H1 (cell line): ENCODE data around the gene MGMT. TPM values are rescaled to one million over a fixed set of nuclear protein-coding genes. Genes with fewer than 3 reads are reported as not detected.

Experiments
- CBX8 ChIP-seq: fragments of 300-800, 300-1000 bp; sonication (generic); IDR thresholded peaks from 2 replicates; pipeline ENCODE4 v1.7.1; 2016; ENCODE audit warnings: low read depth, low read length, borderline replicate concordance
- CHD7 ChIP-seq: fragments of 300-600 bp; sonication (generic); IDR thresholded peaks from 2 replicates; pipeline ENCODE4 v1.7.1; 2012; ENCODE audit warnings: low read length, moderate library complexity, mild to moderate bottlenecking, inconsistent platforms; ENCODE audit not compliant: insufficient replicate concordance
- EZH2 ChIP-seq: fragments of 200-600 bp; sonication (generic); IDR thresholded peaks from 2 replicates; pipeline ENCODE4 v1.7.1; 2012; ENCODE audit warnings: low read depth, mild to moderate bottlenecking, moderate library complexity, low read length, inconsistent platforms; ENCODE audit not compliant: severe bottlenecking
- MAFK ChIP-seq: IDR thresholded peaks from 2 replicates; pipeline ENCODE4 v1.6.1; 2012; ENCODE audit warnings: low read depth, mild to moderate bottlenecking, improper control_type of control experiment, low read length
- POLR2AphosphoS5 ChIP-seq: IDR thresholded peaks from 2 replicates; pipeline ENCODE4 v1.6.1; 2011; ENCODE audit warnings: low read depth, low read length
- RAD21 ChIP-seq, 2 experiments: IDR thresholded peaks in 1 of 2; conservative IDR thresholded peaks in 1 of 2; 2 replicates each; pipeline ENCODE4 v1.6.1; 2011; ENCODE audit warnings: low read depth in 2 of 2, low read length in 2 of 2, improper control_type of control experiment in 1 of 2, inconsistent platforms in 1 of 2, mild to moderate bottlenecking in 1 of 2, moderate library complexity in 1 of 2
- RBBP5 ChIP-seq: IDR thresholded peaks from 2 replicates; pipeline ENCODE4 v1.7.1; 2012; ENCODE audit warnings: low read depth, mild to moderate bottlenecking, inconsistent platforms, low read length, moderate library complexity, borderline replicate concordance
- RNF2 ChIP-seq: fragments of 200-900, 300-1000 bp; sonication (generic); IDR thresholded peaks from 2 replicates; pipeline ENCODE4 v1.7.1; 2016; ENCODE audit warnings: borderline replicate concordance, low read depth, mild to moderate bottlenecking, antibody characterized with exemption, low read length; ENCODE audit not compliant: poor library complexity, severe bottlenecking; ENCODE audit errors: missing control alignments
- SAP30 ChIP-seq: fragments of 300-600 bp; sonication (generic); IDR thresholded peaks from 2 replicates; pipeline ENCODE4 v1.7.1; 2012; ENCODE audit warnings: low read length, moderate library complexity, mild to moderate bottlenecking, inconsistent platforms; ENCODE audit not compliant: insufficient read depth, insufficient replicate concordance
- SP2 ChIP-seq: IDR thresholded peaks from 2 replicates; pipeline ENCODE4 v1.6.1; 2012; ENCODE audit warnings: mild to moderate bottlenecking, low read length, inconsistent platforms
- SUZ12 ChIP-seq: fragments of 200-600 bp; sonication (generic); IDR thresholded peaks from 2 replicates; pipeline ENCODE4 v1.6.1; 2012; ENCODE audit warnings: mild to moderate bottlenecking, inconsistent platforms, low read length, moderate library complexity, mixed read lengths
- polyA plus RNA-seq, 7 experiments: library from polyadenylated mRNA; depleted of rRNA in 3 of 7; stranded (reverse) in 5 of 7; unstranded in 2 of 7; fragments of >200 nt in 5 of 7; fragments of 200-250 nt in 2 of 7; gene quantifications; 1 replicate in 5 of 7; 2 replicates in 1 of 7; 4 replicates in 1 of 7; pipeline versions ENCODE4 v1.2.1 to v1.2.3, GENCODE V29; 2011 to 2013; ENCODE audit warnings: missing spikeins in 2 of 7, mixed read lengths in 2 of 7
- total RNA-seq: library from RNA; stranded (reverse); fragmentation: NEBNext Ultra II Directional; extraction: Animal tissue kit (Norgen Biotek cat#: 25700); gene quantifications from 2 replicates; pipeline ENCODE4 v1.2.1, GENCODE V29; 2021

Gene MGMT
- total and polyA plus RNA-seq, 2 of the 8 experiments (the other 6 are each of a cell fraction or from before 2014, with no cell fraction given), result 9.9 to 10.7 TPM

- TF ChIP-seq CHD7 (no peak), SAP30 (no peak), MAFK (no peak), RNF2 (no peak), RAD21 (IDR thresholded peaks at IDR 0.05 in 1 of 2, conservative IDR thresholded peaks at IDR 0.05 in 1 of 2; ENCODE audit: low read depth in 2 of 2, low read length in 2 of 2) (no peak), EZH2 (no peak), SP2 (no peak), RBBP5 (no peak), CBX8 (no peak), SUZ12 (no peak), POLR2AphosphoS5 (no peak)
Observed at GRCh38 chr10:129784291-129784690, 317.2 kb downstream of the MGMT start (continued).
